HepG2 (cell line): Measurements from ENCODE around the gene ALDH3B2. TPM values are rescaled to one million over a fixed set of nuclear protein-coding genes. Genes with fewer than 3 reads are reported as not detected.

ENCODE experiments used
- CREB1 ChIP-seq, 2 experiments: fragments of 450-650 bp in 1 of 2; IDR thresholded peaks; 2 replicates each; pipeline ENCODE4 v1.6.1; 2016 to 2017; ENCODE audit warnings: control low read depth in 1 of 2, mild to moderate bottlenecking in 1 of 2, missing compliant biosample characterization in 1 of 2, missing genetic modification characterization in 1 of 2
- MED1 ChIP-seq: sonication (generic); formaldehyde crosslinking; IDR thresholded peaks from 2 replicates; pipeline ENCODE4 v1.4.0; 2020; ENCODE audit warnings: missing genetic modification reagents
- SNAPC2 ChIP-seq: sonication (generic); formaldehyde crosslinking; IDR thresholded peaks from 2 replicates; pipeline ENCODE4 v1.8.1; 2022; ENCODE audit warnings: mild to moderate bottlenecking, missing genetic modification reagents
- ZNF772 ChIP-seq: sonication (generic); formaldehyde crosslinking; IDR thresholded peaks from 2 replicates; pipeline ENCODE4 v1.5.0; 2020; ENCODE audit warnings: mild to moderate bottlenecking, missing genetic modification reagents
- polyA plus RNA-seq, 8 experiments: library from polyadenylated mRNA; depleted of rRNA in 3 of 8; stranded (reverse) in 7 of 8; unstranded in 1 of 8; fragments of >200 nt; fragmentation: Illumina TruSeq in 4 of 8; extraction: Trizol in 4 of 8; gene quantifications; 2 replicates each; pipeline versions ENCODE4 v1.2.1 to v1.2.3, GENCODE V29; 2011 to 2016; ENCODE audit warnings: low read depth in 4 of 8, missing spikeins in 1 of 8, mixed read lengths in 1 of 8; ENCODE audit not compliant: insufficient read depth in 1 of 8
- total RNA-seq, 5 experiments: library from RNA; depleted of rRNA; stranded (reverse); fragments of >200 nt; fragmentation: Illumina TruSeq; extraction: Trizol; gene quantifications; 2 replicates each; pipeline ENCODE4 v1.2.3, GENCODE V29; 2016; ENCODE audit warnings: low read depth in 1 of 5
- TF ChIP-seq, protein P1 (sequence below): sonication (generic); formaldehyde crosslinking; conservative IDR thresholded peaks from 2 replicates; pipeline ENCODE4 v1.4.0; 2020; ENCODE audit warnings: mild to moderate bottlenecking, missing genetic modification reagents, moderate library complexity
- TF ChIP-seq, protein P2 (sequence below): sonication (generic); formaldehyde crosslinking; IDR thresholded peaks from 2 replicates; pipeline ENCODE4 v1.4.0; 2020; ENCODE audit warnings: mild to moderate bottlenecking, missing genetic modification reagents, borderline replicate concordance
- TF ChIP-seq, protein P3 (sequence below): sonication (generic); formaldehyde crosslinking; IDR thresholded peaks from 2 replicates; pipeline ENCODE4 v1.4.0; 2020; ENCODE audit warnings: missing genetic modification reagents, borderline replicate concordance
- TF ChIP-seq, protein P4 (sequence below): sonication (generic); formaldehyde crosslinking; IDR thresholded peaks from 2 replicates; pipeline ENCODE4 v1.5.0; 2020; ENCODE audit warnings: missing genetic modification reagents
- TF ChIP-seq, protein P5 (sequence below): IDR thresholded peaks from 2 replicates; pipeline ENCODE4 v1.6.1; 2018; ENCODE audit warnings: missing genetic modification reagents, mild to moderate bottlenecking, missing compliant biosample characterization
- TF ChIP-seq, protein P6 (sequence below): sonication (generic); formaldehyde crosslinking; IDR thresholded peaks from 2 replicates; pipeline ENCODE4 v1.8.1; 2023; ENCODE audit warnings: missing genetic modification reagents, mild to moderate bottlenecking, borderline replicate concordance

The ALDH3B2 gene
- total and polyA plus RNA-seq, 2 of the 13 experiments (the other 11 are each of a cell fraction or from before 2014, with no cell fraction given), result not detected

DNA sequence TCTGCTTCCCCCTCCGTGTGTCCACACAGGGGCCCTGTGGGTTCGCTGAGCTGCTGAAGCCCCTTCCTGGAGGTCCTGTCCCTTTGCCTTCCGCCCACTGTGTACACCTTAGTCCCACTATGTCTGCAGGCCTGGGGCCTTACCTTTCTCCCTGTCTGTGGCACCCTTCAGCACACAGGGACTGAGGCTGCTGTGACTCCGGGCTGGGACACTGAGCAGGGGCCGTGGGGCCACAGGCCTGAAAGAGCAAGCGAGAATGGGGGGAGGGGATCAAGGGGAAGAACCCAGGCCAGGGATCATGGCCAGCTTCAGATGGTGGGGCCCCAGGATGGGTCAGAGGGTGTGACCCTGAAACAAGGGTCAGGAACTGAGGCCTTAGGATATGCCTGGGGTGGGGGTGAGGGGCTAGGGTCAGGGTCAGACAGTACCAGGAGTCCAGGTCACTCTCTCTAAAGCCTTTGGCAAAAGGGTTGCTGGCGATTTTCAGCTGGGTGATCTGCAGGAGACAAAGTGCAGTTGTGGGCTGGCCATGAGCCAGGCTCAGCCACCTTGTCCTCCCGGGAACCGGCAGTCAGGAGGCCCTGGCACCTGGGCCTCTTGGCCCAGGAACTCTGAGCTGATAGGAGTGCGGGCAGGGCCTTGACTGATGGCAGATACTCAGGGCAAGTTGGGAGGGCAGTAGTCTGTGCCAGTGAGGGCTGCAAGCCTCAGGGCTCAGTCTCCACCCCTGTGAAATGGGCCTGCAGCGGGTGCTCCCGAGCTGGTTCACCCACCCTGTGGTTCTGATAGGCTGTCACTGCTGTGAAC is 42.0 kb downstream of the ALDH3B2 start (continued):
- TF ChIP-seq, protein P1, sequence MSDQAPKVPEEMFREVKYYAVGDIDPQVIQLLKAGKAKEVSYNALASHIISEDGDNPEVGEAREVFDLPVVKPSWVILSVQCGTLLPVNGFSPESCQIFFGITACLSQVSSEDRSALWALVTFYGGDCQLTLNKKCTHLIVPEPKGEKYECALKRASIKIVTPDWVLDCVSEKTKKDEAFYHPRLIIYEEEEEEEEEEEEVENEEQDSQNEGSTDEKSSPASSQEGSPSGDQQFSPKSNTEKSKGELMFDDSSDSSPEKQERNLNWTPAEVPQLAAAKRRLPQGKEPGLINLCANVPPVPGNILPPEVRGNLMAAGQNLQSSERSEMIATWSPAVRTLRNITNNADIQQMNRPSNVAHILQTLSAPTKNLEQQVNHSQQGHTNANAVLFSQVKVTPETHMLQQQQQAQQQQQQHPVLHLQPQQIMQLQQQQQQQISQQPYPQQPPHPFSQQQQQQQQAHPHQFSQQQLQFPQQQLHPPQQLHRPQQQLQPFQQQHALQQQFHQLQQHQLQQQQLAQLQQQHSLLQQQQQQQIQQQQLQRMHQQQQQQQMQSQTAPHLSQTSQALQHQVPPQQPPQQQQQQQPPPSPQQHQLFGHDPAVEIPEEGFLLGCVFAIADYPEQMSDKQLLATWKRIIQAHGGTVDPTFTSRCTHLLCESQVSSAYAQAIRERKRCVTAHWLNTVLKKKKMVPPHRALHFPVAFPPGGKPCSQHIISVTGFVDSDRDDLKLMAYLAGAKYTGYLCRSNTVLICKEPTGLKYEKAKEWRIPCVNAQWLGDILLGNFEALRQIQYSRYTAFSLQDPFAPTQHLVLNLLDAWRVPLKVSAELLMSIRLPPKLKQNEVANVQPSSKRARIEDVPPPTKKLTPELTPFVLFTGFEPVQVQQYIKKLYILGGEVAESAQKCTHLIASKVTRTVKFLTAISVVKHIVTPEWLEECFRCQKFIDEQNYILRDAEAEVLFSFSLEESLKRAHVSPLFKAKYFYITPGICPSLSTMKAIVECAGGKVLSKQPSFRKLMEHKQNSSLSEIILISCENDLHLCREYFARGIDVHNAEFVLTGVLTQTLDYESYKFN (CRISPR knock-in tag), result peak; percentile 93
- TF ChIP-seq MED1 (CRISPR knock-in tag) (peak; percentile 67), CREB1 (IDR thresholded peaks at IDR 0.05) (no peak), CREB1 (CRISPR knock-in tag; IDR thresholded peaks at IDR 0.05) (no peak), SNAPC2 (CRISPR knock-in tag) (no peak), ZNF772 (CRISPR knock-in tag) (peak; percentile 34; the same call in 1 of the 2 replicates)
- TF ChIP-seq, protein P2, sequence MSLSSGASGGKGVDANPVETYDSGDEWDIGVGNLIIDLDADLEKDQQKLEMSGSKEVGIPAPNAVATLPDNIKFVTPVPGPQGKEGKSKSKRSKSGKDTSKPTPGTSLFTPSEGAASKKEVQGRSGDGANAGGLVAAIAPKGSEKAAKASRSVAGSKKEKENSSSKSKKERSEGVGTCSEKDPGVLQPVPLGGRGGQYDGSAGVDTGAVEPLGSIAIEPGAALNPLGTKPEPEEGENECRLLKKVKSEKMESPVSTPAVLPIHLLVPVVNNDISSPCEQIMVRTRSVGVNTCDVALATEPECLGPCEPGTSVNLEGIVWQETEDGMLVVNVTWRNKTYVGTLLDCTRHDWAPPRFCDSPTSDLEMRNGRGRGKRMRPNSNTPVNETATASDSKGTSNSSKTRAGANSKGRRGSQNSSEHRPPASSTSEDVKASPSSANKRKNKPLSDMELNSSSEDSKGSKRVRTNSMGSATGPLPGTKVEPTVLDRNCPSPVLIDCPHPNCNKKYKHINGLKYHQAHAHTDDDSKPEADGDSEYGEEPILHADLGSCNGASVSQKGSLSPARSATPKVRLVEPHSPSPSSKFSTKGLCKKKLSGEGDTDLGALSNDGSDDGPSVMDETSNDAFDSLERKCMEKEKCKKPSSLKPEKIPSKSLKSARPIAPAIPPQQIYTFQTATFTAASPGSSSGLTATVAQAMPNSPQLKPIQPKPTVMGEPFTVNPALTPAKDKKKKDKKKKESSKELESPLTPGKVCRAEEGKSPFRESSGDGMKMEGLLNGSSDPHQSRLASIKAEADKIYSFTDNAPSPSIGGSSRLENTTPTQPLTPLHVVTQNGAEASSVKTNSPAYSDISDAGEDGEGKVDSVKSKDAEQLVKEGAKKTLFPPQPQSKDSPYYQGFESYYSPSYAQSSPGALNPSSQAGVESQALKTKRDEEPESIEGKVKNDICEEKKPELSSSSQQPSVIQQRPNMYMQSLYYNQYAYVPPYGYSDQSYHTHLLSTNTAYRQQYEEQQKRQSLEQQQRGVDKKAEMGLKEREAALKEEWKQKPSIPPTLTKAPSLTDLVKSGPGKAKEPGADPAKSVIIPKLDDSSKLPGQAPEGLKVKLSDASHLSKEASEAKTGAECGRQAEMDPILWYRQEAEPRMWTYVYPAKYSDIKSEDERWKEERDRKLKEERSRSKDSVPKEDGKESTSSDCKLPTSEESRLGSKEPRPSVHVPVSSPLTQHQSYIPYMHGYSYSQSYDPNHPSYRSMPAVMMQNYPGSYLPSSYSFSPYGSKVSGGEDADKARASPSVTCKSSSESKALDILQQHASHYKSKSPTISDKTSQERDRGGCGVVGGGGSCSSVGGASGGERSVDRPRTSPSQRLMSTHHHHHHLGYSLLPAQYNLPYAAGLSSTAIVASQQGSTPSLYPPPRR (CRISPR knock-in tag), result peak; percentile 62; the same call in 1 of the 2 replicates
- TF ChIP-seq, protein P3, sequence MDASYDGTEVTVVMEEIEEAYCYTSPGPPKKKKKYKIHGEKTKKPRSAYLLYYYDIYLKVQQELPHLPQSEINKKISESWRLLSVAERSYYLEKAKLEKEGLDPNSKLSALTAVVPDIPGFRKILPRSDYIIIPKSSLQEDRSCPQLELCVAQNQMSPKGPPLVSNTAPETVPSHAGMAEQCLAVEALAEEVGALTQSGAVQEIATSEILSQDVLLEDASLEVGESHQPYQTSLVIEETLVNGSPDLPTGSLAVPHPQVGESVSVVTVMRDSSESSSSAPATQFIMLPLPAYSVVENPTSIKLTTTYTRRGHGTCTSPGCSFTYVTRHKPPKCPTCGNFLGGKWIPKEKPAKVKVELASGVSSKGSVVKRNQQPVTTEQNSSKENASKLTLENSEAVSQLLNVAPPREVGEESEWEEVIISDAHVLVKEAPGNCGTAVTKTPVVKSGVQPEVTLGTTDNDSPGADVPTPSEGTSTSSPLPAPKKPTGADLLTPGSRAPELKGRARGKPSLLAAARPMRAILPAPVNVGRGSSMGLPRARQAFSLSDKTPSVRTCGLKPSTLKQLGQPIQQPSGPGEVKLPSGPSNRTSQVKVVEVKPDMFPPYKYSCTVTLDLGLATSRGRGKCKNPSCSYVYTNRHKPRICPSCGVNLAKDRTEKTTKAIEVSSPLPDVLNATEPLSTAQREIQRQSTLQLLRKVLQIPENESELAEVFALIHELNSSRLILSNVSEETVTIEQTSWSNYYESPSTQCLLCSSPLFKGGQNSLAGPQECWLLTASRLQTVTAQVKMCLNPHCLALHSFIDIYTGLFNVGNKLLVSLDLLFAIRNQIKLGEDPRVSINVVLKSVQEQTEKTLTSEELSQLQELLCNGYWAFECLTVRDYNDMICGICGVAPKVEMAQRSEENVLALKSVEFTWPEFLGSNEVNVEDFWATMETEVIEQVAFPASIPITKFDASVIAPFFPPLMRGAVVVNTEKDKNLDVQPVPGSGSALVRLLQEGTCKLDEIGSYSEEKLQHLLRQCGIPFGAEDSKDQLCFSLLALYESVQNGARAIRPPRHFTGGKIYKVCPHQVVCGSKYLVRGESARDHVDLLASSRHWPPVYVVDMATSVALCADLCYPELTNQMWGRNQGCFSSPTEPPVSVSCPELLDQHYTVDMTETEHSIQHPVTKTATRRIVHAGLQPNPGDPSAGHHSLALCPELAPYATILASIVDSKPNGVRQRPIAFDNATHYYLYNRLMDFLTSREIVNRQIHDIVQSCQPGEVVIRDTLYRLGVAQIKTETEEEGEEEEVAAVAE (CRISPR knock-in tag), result no peak; the same call in 1 of the 2 replicates
- TF ChIP-seq, protein P4, sequence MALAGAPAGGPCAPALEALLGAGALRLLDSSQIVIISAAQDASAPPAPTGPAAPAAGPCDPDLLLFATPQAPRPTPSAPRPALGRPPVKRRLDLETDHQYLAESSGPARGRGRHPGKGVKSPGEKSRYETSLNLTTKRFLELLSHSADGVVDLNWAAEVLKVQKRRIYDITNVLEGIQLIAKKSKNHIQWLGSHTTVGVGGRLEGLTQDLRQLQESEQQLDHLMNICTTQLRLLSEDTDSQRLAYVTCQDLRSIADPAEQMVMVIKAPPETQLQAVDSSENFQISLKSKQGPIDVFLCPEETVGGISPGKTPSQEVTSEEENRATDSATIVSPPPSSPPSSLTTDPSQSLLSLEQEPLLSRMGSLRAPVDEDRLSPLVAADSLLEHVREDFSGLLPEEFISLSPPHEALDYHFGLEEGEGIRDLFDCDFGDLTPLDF, result no peak
- TF ChIP-seq, protein P5, sequence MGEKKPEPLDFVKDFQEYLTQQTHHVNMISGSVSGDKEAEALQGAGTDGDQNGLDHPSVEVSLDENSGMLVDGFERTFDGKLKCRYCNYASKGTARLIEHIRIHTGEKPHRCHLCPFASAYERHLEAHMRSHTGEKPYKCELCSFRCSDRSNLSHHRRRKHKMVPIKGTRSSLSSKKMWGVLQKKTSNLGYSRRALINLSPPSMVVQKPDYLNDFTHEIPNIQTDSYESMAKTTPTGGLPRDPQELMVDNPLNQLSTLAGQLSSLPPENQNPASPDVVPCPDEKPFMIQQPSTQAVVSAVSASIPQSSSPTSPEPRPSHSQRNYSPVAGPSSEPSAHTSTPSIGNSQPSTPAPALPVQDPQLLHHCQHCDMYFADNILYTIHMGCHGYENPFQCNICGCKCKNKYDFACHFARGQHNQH, result peak; percentile 25; the same call in 1 of the 2 replicates
- TF ChIP-seq, protein P6, sequence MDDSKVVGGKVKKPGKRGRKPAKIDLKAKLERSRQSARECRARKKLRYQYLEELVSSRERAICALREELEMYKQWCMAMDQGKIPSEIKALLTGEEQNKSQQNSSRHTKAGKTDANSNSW (CRISPR knock-in tag), result no peak
